Adrenal gland (tissue), 12 donors: ENCODE results near the gene HMGN3. TPM values are rescaled to one million over a fixed set of nuclear protein-coding genes. Genes with fewer than 3 reads are reported as not detected.
A peak's percentile ranks its signal among the peaks of the same experiment; 100 is the strongest.

Experiments
- DNase-seq, 7 donors: peaks; one replicate each; pipeline ENCODE4 v3.0.0-alpha.2; 2019 to 2020
- H3K27ac ChIP-seq, 5 donors: fragments of 200-600 bp; sonication (generic) in 4 of 5; 1 replicate in 3 of 5; 2 replicates in 2 of 5; pipeline versions ENCODE4 v1.5.1 to v1.8.0; 2016 to 2020; ENCODE audit warnings: mild to moderate bottlenecking in 1 of 5
- H3K27me3 ChIP-seq: fragments of 200-600 bp; 2 replicates; pipeline ENCODE4 v1.8.0; 2021
- H3K36me3 ChIP-seq, 2 donors: fragments of 200-600 bp; replicated peaks in 1 of 2; 1 replicate in 1 of 2; 2 replicates in 1 of 2; pipeline versions ENCODE4 v1.5.1 to v1.8.0; 2018 to 2022
- H3K4me1 ChIP-seq, 2 donors: fragments of 200-600 bp; replicated peaks in 1 of 2; 1 replicate in 1 of 2; 2 replicates in 1 of 2; pipeline versions ENCODE4 v1.5.1 to v1.8.0; 2018 to 2021
- H3K4me3 ChIP-seq, 4 donors: fragments of 200-600 bp; sonication (generic) in 3 of 4; one replicate each; pipeline ENCODE4 v1.5.1; 2016 to 2018
- H3K9me3 ChIP-seq, 3 donors: fragments of 200-600 bp; sonication (generic) in 1 of 3; replicated peaks in 1 of 3; 1 replicate in 2 of 3; 2 replicates in 1 of 3; pipeline versions ENCODE4 v1.5.1 to v1.8.0; 2016 to 2021
- POLR2A ChIP-seq, 2 donors: fragments of 450-650 bp; IDR thresholded peaks; one replicate each; pipeline ENCODE4 v1.6.1; 2017; ENCODE audit warnings: antibody characterized with exemption in 2 of 2, mild to moderate bottlenecking in 2 of 2, moderate library complexity in 1 of 2
- WGBS, 4 donors: extraction: QIAGEN DNeasy Blood & Tissue Kit in 2 of 4; methylation state at CpG; one replicate each; pipeline versions ENCODE4 v1.1.5 to v1.1.7; 2013 to 2017; 5-methylcytosine and 5-hydroxymethylcytosine counted together
- intact Hi-C, 2 donors: fragments of 100-400 bp; cut with DNase I; formaldehyde crosslinking; loops; one replicate each; pipeline versions ENCODE4 v1.14.1 to v1.15.0; 2022 to 2023
- polyA plus RNA-seq, 3 donors: library from polyadenylated mRNA; stranded (reverse); fragments of 200-250 nt in 2 of 3; fragments of 350-450 nt in 1 of 3; fragmentation: Illumina TruSeq in 1 of 3; extraction: RNeasy Lipid Tissue Mini Kit (QIAGEN cat#74804) in 1 of 3; gene quantifications; one replicate each; pipeline ENCODE4 v1.2.3, GENCODE V29; 2013 to 2014
- total RNA-seq, 9 donors: library from RNA; depleted of rRNA in 4 of 9; stranded (reverse); fragments of >200 nt in 4 of 9; fragments of 120-200 nt in 1 of 9; fragmentation: NEBNext Ultra II Directional in 1 of 9; extraction: Animal tissue kit (Norgen Biotek cat#: 25700) in 1 of 9; gene quantifications; one replicate each; pipeline versions ENCODE4 v1.1.0 to v1.2.4, GENCODE V29; 2013 to 2023
- TF ChIP-seq, protein P1 (sequence below), 6 experiments: fragments of 450-650 bp in 4 of 6; fragments of 200-600 bp in 2 of 6; sonication (generic) in 1 of 6; IDR thresholded peaks; 1 replicate in 5 of 6; 2 replicates in 1 of 6; pipeline versions ENCODE4 v1.5.1 to v1.8.0; 2016 to 2021; ENCODE audit warnings: antibody characterized with exemption in 6 of 6, mild to moderate bottlenecking in 2 of 6, moderate library complexity in 1 of 6
- donor health status: healthy with polysubstance abuse.
- donor health status: Bipolar disorder and iron deficiency.
- donor health status: DM: yes; HTN: yes; CAD: no.
- donor health status: DM: no; HTN: no; CAD: no.
- donor health status: DM: no; HTN: no; CAD: no.
- donor health status: DM: yes; HTN: yes; CAD: no.

Gene HMGN3
- total and polyA plus RNA-seq, 12 donors: 87.5 to 271 (median 163) TPM

DNA sequence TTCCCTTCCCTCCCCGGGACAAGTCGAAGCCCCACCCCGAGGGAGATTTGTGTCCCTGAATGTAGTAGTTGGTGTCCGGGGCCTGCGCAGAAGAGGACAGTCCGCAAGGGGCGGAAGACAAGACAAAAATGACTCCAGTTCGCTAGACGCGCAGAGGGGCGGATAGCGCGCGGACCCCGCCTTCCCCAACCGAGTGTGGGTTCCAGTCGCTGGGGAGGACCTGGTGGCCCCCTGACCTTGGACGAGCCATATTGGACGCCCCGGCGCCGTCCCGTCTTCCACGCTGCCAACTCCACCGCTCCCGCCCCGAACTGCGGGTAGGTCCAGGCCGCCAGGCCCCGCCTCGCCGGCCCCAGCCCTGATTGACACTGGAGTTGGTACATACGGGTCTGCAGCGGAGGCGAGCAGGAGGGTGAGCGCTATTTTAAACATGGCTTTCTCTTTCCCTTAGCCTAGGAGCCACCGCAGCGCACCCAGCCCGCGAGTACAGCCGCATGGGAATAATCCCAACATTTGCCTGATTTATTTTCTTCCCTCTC is 802 bp downstream of the HMGN3 start:
- DNase-seq: peak; percentile 89 to 96 (median 94)
- TF ChIP-seq POLR2A (IDR thresholded peaks at IDR 0.05): peak; percentile 16 to 79
- TF ChIP-seq, protein P1, sequence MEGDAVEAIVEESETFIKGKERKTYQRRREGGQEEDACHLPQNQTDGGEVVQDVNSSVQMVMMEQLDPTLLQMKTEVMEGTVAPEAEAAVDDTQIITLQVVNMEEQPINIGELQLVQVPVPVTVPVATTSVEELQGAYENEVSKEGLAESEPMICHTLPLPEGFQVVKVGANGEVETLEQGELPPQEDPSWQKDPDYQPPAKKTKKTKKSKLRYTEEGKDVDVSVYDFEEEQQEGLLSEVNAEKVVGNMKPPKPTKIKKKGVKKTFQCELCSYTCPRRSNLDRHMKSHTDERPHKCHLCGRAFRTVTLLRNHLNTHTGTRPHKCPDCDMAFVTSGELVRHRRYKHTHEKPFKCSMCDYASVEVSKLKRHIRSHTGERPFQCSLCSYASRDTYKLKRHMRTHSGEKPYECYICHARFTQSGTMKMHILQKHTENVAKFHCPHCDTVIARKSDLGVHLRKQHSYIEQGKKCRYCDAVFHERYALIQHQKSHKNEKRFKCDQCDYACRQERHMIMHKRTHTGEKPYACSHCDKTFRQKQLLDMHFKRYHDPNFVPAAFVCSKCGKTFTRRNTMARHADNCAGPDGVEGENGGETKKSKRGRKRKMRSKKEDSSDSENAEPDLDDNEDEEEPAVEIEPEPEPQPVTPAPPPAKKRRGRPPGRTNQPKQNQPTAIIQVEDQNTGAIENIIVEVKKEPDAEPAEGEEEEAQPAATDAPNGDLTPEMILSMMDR (IDR thresholded peaks at IDR 0.05): peak; percentile 32 to 66 (median 54)
- no peaks in the 10 kb centered on the region for H3K27me3 ChIP-seq
- H3K36me3 ChIP-seq: no peaks in the 10 kb centered on the region
- no peaks in the 10 kb centered on the region for H3K9me3 ChIP-seq
- intact Hi-C loops: no loop called here
- peak overlapping the region; percentile 61 to 87 (median 75) for H3K4me3 ChIP-seq
- WGBS, 4 donors: 0 to 1% (median 0%) methylated on average over 25 to 41 of the region's 41 CpGs
- H3K27ac ChIP-seq: peak overlapping the region; percentile 20 to 97 (median 93)
- peaks cover 0 to 29% of the 10 kb centered on the region in 2 donors for H3K4me1 ChIP-seq

DNA sequence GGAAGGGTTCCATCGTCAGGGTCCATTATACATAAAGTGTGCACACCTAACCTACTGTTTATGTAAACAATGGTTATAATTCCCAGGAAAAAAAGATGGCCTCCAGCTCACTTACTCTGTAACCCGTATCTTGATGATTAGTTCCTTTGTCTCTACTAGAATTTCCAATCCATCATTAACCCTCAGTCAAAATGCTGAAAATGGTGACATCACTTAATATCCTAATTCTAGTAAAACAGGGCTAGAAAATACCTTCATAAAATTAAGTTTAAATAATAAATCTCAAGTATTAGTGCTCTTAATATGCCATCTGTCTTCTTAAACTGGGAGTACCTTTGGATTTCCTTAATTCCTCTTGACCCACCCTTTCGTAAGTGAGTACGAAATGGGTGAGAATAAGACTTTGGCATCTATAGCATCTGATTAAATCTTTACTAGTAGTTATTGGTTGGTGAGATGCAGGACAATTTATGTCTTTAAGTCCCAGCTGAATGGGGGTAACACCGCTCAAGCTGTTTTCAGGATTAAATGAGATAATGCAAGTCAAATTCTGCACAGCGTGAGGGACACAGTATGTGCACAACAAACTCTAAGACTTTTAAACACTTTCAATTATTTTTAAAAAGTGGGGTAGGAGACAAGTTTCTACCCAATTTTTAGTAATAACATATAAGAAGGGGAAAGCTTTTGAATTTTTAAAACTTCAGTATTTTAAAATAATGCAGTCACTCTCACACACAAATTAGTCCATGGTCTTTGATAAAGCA is 1.6 kb downstream of the HMGN3 start:
- 92 to 95% (median 92%) methylated on average over 6 of the region's 6 CpGs for whole genome bisulfite sequencing, 4 donors
- no peak for TF ChIP-seq POLR2A (IDR thresholded peaks at IDR 0.05)
- TF ChIP-seq, protein P1 (IDR thresholded peaks at IDR 0.05): no peak
- Histone ChIP-seq H3K36me3 (no peaks in the 10 kb centered on the region), H3K4me3 (peak overlapping the region in 2 of 4 donors; percentile 61 to 83), H3K4me1 (peaks cover 0 to 29% of the 10 kb centered on the region in 2 donors), H3K27ac (peak overlapping the region; percentile 20 to 97 (median 93)), H3K9me3 (no peaks in the 10 kb centered on the region), H3K27me3 (no peaks in the 10 kb centered on the region)
- intact Hi-C loops: no loop called here
- no peak for DNase-seq

DNA sequence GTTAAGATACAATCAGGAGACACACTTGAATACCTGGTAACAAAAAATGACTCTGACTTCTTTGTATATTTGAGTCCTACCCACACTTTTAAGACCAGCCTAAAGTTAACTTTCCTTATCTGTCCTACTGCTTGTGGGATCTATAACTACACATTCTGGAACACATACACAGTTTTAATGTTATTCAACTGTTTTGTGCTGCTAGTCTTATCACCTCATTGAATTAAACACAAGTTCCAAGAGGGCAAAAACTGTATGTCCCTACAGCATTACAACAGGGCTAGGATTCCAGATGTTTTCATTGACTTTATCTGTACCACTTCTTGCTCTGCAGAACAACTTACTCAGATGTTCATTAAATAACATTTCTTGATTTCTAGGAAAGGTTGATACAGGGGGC is 2.8 kb downstream of the HMGN3 start:
- DNase-seq: no peak
- TF ChIP-seq, protein P1 (IDR thresholded peaks at IDR 0.05): no peak
- no peak for TF ChIP-seq POLR2A (IDR thresholded peaks at IDR 0.05)
- intact Hi-C loops: no loop called here

DNA sequence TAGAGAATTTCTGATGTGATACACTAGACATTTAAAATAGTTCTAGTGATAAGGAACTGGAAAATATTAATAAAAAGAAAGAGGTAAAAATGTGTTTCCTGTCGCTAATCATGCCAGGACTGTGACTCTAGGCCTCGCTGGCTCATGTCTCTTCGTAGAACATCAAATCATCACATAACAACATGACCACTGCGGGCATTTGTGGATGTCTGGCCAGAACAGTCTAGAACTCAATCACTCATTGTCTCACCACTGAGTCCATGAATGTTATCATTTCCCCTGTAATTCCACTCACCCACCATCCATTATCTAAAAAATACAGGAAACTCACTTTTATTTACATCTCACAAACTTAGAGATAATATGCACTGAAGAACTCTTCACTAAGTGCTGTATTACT is 3.4 kb downstream of the HMGN3 start:
- Histone ChIP-seq H3K9me3 (no peaks in the 10 kb centered on the region), H3K27me3 (no peaks in the 10 kb centered on the region), H3K4me3 (no peak overlapping the region), H3K4me1 (peaks cover 0 to 29% of the 10 kb centered on the region in 2 donors), H3K36me3 (no peaks in the 10 kb centered on the region), H3K27ac (peak overlapping the region in 1 of 5 donors; percentile 19)
- TF ChIP-seq, protein P1 (IDR thresholded peaks at IDR 0.05): no peak
- intact Hi-C loops: no loop called here
- DNase-seq: no peak
- 85 to 87% (median 86%) methylated on average over 4 of the region's 4 CpGs for WGBS, 4 donors

More for the DNA sequence above, 2.8 kb downstream of the HMGN3 start:
- Histone ChIP-seq H3K36me3 (no peaks in the 10 kb centered on the region), H3K4me3 (no peak overlapping the region), H3K27ac (peak overlapping the region in 1 of 5 donors; percentile 19), H3K4me1 (peaks cover 0 to 29% of the 10 kb centered on the region in 2 donors), H3K27me3 (no peaks in the 10 kb centered on the region), H3K9me3 (no peaks in the 10 kb centered on the region)
